HG03558 (cell line): Measurements from ENCODE around the gene SNAP25.

ENCODE experiments used
- ATAC-seq: cut with Tn5 transposase; IDR thresholded peaks from one replicate; pipeline ENCODE4 v1.9.1; 2021; ENCODE audit warnings: moderate number of reproducible peaks; ENCODE audit not compliant: unreplicated experiment; ENCODE audit errors: extremely low read depth

SNAP25 gene

DNA sequence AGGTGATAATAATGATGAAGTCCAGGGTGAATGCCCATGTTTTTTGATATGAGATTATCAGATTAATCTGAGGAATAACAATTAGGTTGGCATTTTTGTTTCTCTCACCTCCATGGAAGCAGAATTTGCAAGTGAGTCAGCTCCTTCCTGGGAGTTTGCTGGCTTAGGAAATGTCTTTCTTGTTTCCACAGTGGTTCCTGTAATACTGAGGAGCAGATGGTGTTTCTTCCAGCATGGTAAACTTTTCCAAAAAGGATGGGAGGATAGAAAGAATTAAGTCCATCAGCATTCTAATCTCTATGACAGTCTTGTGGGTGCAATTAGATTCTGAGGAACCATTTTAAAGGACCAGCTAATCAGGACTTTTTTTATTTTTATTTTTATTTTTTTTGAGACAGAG, 40.5 kb downstream of the SNAP25 start:
- ATAC-seq = no peak

DNA sequence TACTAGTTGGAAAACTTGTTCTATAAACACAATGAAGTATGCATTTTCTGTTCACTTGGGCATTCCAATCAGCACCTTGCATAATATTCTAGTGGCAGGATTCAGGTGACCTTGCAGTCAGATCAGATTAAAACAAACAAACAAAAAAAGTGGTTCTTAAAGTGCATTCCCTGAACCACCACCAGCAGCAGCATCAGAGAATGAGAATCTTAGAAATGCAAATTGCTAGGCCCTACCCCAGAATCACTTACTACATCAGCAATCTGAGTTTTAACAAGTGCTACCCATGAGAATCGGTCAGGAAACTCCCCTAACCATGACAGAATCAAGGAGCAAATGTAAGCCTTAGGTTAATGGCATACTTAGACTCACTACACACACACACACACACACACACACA, 41.7 kb downstream of the SNAP25 start:
- no peak for ATAC-seq

DNA sequence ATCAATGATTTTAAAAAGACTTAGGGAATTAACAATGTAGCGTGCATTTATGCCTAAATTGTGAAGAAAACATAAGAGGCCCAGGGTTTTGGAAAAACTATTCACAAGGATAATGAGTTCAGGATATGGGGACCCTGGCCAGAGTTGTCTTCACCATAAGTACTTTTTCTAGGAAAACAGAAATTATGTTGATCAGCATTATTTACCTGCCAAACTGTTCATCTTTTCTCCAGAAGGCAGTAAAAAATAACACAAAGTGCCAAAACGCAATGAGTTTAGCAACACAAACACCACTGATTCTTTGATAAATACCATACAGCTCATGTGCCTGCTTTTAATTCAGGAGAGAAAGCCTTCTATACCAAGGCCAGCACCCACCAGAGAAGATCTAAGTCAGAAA, 43.1 kb downstream of the SNAP25 start:
- no peak for ATAC-seq

DNA sequence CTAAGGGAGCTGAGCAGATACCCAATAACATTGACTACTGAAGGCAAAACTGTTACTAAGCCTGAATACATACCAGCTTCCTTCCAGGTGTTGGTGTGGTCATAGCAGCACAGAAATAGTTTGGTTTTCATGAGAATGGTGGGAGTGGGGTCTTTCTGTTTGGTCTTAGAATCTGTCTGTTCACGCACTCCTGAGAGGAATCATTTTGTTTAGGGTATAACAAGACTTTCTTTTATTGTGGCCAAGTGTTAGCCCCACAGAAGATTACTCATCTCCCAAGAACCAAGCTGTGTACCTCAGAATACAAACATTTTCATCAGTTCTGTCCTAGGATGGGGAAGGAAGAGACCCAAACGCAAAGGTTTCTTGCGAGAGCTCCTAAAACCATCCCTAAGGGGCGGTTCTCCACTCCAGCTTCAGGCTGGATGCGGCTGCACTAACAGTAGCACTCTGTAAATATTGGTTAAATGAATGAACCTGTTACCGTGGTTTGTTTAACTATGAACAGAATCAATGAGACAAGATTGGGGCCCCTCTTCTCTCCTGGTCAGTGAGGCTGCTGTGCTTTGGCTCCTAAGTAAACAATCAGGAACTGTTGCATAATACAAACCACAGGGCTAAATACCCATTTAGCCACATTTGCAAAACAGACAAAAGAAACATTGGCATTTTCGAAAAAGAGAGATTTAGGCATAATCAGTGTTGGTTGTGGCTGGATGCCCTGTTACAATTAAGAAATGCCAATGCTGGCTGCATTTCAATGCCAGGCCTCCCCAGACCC, 44.9 kb downstream of the SNAP25 start:
- ATAC-seq = no peak

GRCh38 chr20:10264166-10264558, 45.5 kb downstream of the SNAP25 start:
- no peak for ATAC-seq

DNA sequence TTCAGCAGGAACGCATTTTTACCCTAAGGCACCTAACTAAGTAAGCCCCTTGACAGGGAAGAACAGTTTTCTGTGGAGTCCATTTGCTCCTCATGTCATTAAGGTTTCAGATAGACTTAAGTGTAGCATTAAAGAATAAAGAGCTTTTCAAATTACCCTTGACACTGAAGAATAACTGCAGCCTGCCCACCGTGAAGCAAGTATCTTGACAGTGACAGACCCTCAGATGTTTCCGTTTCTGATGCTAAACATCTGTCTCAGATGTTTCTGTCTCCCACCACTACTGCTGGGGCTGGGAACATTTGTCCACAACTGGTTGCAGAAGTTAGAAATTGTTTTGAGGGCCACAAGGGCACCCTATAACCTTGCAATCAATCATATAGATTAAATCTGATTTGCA, 50.0 kb downstream of the SNAP25 start:
- no peak for ATAC-seq

GRCh38 chr20:10270630-10271029, 52.0 kb downstream of the SNAP25 start:
- ATAC-seq = no peak

- ATAC-seq = no peak
Measured at GRCh38 chr20:10271494-10272219, 53.0 kb downstream of the SNAP25 start.

- no peak for ATAC-seq
Measured at GRCh38 chr20:10276878-10277580, 58.4 kb downstream of the SNAP25 start.

DNA sequence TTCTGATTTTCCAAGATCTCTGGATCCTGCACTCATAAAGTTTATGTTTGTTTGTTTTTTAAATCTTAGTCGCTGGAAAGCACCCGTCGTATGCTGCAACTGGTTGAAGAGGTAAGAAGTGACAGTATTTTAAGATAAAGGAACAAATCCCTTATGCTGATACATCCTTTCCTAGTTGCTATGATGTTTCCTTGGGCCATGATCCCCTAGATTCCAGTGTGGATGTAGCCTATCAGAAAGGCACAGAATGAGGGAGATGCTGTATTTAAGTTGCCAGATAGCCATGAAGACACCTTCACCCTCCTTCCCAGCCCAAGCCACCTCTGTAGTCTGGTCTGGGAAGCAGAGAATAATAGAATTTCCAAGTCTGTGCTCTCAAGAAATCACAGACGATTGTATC, 59.0 kb downstream of the SNAP25 start:
- no peak for ATAC-seq

GRCh38 chr20:10278412-10278811, 59.8 kb downstream of the SNAP25 start:
- ATAC-seq = no peak

DNA sequence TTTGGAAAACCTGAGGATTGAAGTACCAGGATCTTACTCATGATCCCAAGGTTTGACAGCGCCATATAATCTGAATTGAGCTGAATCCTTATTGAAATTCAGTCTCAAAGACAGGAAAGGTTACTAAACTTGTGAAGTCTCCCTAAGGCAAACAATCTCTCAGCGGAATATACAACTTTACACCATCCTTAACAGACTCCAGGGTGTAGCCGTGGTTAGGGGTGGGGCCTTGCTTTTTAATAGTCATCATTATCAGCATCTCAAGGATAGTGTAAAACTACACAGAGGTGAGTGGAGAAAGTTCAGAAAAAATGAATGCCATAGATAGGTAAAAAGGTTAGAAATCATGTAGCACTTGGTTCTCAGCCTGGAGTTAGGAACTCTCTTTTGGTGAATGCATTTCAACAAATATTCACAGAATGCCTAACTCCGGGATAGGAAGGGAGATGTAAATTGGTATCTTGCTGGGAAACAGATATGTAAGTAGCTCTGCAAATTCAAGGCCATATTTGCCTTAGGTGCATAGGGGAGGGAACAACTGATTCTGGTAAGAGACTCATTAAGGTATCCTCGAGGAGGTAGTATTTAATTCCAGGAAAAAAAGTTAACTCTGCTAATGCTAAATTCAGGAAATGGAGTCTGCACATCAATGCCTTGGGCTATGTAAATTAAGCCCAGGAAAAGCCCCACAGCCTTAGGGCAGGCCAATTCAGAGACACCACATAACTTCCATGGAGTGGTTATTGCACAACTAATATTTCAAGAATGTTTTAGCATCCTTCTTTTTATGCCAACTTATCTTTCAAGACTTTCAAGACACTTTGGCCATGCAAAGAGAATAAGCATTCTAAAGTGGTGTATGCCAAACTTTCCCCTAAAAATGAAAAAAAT, 61.6 kb downstream of the SNAP25 start:
- no peak for ATAC-seq

DNA sequence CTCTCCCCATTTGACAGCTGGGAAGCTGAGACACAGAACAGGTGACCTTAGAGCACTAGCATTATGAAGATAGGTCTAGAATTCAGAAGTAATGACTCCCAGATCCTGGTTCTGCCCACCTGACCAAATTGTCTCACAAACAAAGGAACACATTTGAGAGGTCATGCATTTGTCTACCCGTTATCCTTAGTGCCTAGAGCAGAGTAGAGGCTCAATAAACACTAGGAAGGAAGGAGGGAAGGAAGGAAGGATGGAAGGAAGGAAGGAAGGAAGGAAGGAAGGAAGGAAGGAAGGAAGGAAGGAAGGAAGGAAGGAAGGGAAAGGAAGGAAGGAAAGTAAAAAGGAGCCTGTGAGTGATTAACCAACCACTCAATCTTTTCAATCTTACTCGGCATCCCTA, 63.3 kb downstream of the SNAP25 start:
- ATAC-seq = no peak

DNA sequence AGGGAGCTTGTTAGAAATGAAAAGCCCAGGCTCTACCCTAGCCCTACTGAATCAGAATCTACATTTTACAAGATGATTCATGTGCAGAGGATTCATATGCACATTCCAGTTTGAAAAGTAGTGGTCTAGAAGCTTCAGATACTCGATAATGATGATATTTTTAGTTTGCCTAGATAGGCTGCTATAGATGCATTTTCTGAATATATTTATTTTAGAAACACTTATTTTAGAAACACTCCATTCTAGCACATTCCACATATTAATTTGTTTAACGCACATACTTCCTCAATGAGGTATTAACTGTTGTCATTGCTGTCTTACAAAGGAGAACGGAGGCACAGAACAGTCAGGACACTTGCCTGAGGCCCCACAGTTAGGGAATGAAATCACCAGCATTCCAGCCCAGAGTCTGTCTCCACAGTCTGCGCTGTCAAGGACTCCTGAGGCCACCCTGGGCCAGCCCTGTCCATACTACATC, 64.4 kb downstream of the SNAP25 start:
- ATAC-seq = no peak

DNA sequence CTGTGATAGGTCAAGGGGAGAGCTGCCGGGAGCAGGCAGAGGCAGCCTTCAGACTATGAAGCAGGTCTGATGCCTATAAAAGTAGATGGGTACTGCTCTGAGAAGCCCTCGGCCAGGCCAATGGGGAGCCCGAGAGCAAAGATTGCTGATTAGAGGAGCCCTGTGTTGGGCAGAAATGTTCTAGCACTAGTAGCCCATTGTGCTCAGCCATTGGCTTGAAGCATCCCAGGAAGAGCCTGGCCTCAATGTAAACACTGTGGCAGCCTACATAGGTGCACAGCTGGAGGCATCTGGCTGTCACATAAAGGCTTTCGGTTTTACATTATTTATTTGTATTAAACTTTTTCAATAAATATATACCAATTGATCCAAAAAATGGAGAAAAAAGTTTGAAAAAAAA, 67.7 kb downstream of the SNAP25 start:
- ATAC-seq = no peak

DNA sequence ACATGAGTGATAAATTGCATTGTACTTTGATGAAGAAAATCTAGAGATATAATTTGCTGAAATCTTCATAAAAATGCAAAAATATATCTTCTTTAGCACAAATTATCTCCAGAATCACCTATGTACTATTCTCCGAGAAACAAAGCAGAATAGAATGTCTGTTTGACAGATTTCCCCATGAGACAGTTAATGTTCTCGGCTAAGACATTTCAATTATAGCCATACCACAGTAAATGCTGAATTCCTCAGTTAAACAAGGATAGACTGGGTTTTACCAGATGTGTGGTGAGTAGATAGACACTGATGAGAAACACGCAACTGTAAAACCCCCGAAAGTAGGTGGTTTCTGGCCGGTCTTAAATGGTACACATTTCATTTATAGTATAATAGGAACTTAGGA, 69.8 kb downstream of the SNAP25 start:
- no peak for ATAC-seq

DNA sequence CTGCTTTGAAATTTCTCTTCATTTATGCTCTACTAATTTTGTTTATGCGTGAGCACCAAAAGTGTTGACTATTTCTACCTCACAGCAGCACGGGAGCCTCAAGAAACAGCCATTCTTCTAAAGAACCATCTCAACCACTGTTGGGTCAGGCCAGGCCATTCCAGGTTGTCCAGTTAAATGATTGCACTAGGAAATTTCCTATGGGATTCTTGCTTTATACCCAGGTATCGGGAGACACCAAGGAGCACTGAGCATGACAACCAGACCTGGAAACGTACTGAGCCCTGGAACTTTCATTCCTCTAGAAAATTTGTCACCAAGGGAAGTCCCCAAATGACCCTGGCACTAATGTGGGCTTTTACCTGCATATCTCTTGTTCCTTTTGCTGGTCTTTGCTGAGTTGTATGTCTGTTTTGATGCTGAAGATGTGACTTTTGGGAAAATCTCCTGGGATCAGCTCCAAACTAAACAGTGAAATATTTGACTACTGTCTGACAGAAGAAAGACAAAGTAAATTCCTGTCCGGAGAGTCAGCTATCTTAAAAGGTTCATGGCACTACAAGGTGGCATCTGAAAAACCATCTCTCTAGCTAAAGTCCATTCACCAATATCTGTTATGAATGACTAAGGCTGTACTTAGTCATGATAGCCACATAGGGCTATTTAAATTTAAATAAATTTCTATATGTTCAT, 70.5 kb downstream of the SNAP25 start:
- no peak for ATAC-seq

DNA sequence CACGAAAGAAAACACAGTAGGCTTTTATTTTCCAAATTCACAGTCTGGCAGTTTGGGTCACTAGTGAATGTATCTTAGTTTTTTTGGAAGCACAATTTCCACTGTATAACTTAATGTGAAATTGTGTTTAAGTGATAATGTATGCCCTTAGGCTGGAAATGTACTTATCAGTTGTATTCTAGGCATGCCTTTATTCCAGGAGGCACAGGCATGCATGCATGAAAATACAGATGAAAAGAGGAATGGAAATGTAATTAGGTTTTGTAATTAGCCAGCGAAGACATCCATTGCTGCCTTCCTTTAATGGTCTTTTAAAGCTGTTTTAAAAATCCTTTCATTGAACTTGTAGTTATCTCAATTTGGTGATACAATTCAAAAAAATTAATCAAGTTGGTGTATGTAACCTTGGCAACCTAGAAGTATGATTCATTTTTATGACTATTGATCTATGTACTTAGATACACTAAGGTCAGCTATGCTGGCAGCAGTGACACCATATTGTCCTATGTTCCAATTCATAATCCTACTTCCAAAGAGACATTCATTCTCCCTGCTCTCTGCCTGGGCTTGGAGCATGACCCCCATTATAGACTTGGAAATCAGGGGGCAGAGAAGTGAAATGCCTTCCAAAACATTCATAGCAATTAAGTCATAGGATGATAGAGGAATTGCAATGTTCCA, 73.1 kb downstream of the SNAP25 start:
- ATAC-seq = no peak

- ATAC-seq = no peak
Measured at GRCh38 chr20:10297223-10297622, 78.6 kb downstream of the SNAP25 start.
